Measurements from ENCODE around the gene BCAR1. TPM values are rescaled to one million over a fixed set of nuclear protein-coding genes. Genes with fewer than 3 reads are reported as not detected.
"Not testable (repeated sequence)": the region's sequence is repeated elsewhere in the genome, so short reads cannot be mapped to it uniquely, and the experiment has no call there.

The BCAR1 gene
- polyA plus RNA-seq, 1 donor (not counting 4 experiments of a cell fraction or from before 2014, with no cell fraction given) = 17.8 TPM

DNA sequence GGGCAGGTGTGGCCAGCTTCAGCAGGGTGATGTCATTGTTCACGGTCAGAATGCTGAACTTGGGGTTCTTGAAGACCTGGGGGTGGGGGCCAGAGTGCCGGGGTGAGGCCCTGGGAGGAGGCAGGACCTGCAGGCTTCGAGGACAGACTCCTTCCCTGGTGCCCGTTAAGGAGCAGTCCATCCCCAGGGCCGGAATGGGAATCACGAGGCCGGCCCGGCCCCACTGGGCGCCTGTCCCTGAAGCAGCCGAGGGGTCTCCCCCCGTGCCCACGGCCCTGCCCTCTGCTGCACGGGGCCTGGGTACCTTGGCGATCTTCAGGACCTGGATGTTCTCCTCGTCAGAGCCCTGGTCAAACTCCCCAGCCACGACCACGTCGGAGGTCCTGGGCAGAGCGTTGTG, 46.0 kb downstream of the BCAR1 start:
- H3K9ac ChIP-seq (ENCODE audit: control insufficient read depth, extremely low read depth, insufficient read depth, low read length); H3K36me3 ChIP-seq (ENCODE audit: control insufficient read depth in 2 of 2, extremely low read depth in 1 of 2, insufficient read depth in 2 of 2, low read length in 2 of 2); H3K4me2 ChIP-seq (ENCODE audit: control insufficient read depth, extremely low read depth, insufficient read depth, low read depth, low read length); dilution Hi-C loops (cut with MboI; ENCODE audit: extremely low pct_ligation_motif_present, low sequenced_read_pairs); H3K4me3 ChIP-seq (ENCODE audit: control insufficient read depth in 2 of 3, extremely low read depth in 1 of 3, insufficient read depth in 2 of 3, low read depth in 1 of 3, low read length in 3 of 3); H3K27me3 ChIP-seq (ENCODE audit: control insufficient read depth, extremely low read depth, insufficient read depth, low read length); H3K9me3 ChIP-seq (ENCODE audit: control insufficient read depth, low read depth, low read length); H3K4me1 ChIP-seq (ENCODE audit: control insufficient read depth, extremely low read depth, insufficient read depth, low read length); DNase-seq (ENCODE audit: low read depth, low spot score); H4K20me1 ChIP-seq (ENCODE audit: control insufficient read depth, extremely low read depth, insufficient read depth, low read length); H3K9me1 ChIP-seq (ENCODE audit: control insufficient read depth, extremely low read depth, insufficient read depth, low read length); H3K27ac ChIP-seq (ENCODE audit: control insufficient read depth, insufficient read depth, low read length); FAIRE-seq; H3K79me2 ChIP-seq (ENCODE audit: control insufficient read depth, insufficient read depth, low read length); H2AFZ ChIP-seq (ENCODE audit: control insufficient read depth, low read length): not testable (repeated sequence)

DNA sequence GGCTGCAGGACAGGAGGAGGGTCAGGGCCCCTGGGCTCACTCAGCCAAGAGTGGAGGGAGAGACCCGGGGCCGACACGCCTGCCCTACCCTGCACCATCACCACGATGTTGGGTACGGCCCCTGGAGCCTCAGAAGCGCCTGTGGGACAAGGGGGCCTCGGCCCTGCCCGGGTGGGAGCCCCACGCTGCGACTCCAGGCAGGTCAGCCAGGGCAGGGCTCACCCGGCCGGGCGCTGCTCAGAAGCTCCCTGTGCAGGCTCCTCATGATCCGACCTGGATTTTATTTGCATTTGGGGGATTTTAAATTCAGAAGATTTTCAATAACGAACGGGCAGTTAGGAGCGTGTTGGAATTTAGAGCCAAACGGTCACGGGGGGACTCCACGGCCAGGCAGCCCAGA, 46.5 kb downstream of the BCAR1 start:
- DNase-seq (ENCODE audit: low read depth, low spot score); dilution Hi-C loops (cut with MboI; ENCODE audit: extremely low pct_ligation_motif_present, low sequenced_read_pairs); H3K27me3 ChIP-seq (ENCODE audit: control insufficient read depth, extremely low read depth, insufficient read depth, low read length); H3K27ac ChIP-seq (ENCODE audit: control insufficient read depth, insufficient read depth, low read length); H3K9me3 ChIP-seq (ENCODE audit: control insufficient read depth, low read depth, low read length); H3K9ac ChIP-seq (ENCODE audit: control insufficient read depth, extremely low read depth, insufficient read depth, low read length); H3K4me3 ChIP-seq (ENCODE audit: control insufficient read depth in 2 of 3, extremely low read depth in 1 of 3, insufficient read depth in 2 of 3, low read depth in 1 of 3, low read length in 3 of 3); H3K4me1 ChIP-seq (ENCODE audit: control insufficient read depth, extremely low read depth, insufficient read depth, low read length); H2AFZ ChIP-seq (ENCODE audit: control insufficient read depth, low read length); H3K9me1 ChIP-seq (ENCODE audit: control insufficient read depth, extremely low read depth, insufficient read depth, low read length); H3K79me2 ChIP-seq (ENCODE audit: control insufficient read depth, insufficient read depth, low read length); H3K4me2 ChIP-seq (ENCODE audit: control insufficient read depth, extremely low read depth, insufficient read depth, low read depth, low read length); H4K20me1 ChIP-seq (ENCODE audit: control insufficient read depth, extremely low read depth, insufficient read depth, low read length); H3K36me3 ChIP-seq (ENCODE audit: control insufficient read depth in 2 of 2, extremely low read depth in 1 of 2, insufficient read depth in 2 of 2, low read length in 2 of 2); FAIRE-seq: not testable (repeated sequence)

DNA sequence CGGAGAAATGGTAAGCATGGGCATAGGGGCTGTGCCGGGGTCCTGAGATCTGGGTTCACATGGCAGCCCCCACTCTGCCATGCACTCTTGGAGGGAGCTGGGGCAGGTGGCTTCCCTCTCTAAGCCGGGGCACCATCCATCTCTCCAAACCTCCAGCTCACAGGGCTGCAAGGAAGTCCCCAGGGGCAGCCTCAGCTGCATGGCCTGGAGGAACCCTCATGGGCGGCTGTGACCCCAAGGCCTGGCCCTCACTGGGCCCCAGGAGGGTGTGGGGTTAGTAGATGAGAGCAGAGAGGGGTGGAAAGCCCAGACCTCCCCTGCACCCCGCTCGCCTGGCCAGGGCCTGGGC, 47.0 kb downstream of the BCAR1 start:
- H3K9me3 ChIP-seq (ENCODE audit: control insufficient read depth, low read depth, low read length) = no peaks in the 10 kb centered on the region
- H3K9me1 ChIP-seq (ENCODE audit: control insufficient read depth, extremely low read depth, insufficient read depth, low read length) = no peaks in the 10 kb centered on the region
- dilution Hi-C loops (cut with MboI; ENCODE audit: extremely low pct_ligation_motif_present, low sequenced_read_pairs) = no loop called here
- no peak overlapping the region for H2AFZ ChIP-seq (ENCODE audit: control insufficient read depth, low read length)
- no peaks in the 10 kb centered on the region for H3K36me3 ChIP-seq (ENCODE audit: control insufficient read depth in 2 of 2, extremely low read depth in 1 of 2, insufficient read depth in 2 of 2, low read length in 2 of 2)
- no peaks in the 10 kb centered on the region for H4K20me1 ChIP-seq (ENCODE audit: control insufficient read depth, extremely low read depth, insufficient read depth, low read length)
- FAIRE-seq (no peak), DNase-seq (ENCODE audit: low read depth, low spot score) (no peak)
- H3K4me1 ChIP-seq (ENCODE audit: control insufficient read depth, extremely low read depth, insufficient read depth, low read length) = no peaks in the 10 kb centered on the region
- no peak overlapping the region for H3K27ac ChIP-seq (ENCODE audit: control insufficient read depth, insufficient read depth, low read length)
- TF ChIP-seq, protein P1, sequence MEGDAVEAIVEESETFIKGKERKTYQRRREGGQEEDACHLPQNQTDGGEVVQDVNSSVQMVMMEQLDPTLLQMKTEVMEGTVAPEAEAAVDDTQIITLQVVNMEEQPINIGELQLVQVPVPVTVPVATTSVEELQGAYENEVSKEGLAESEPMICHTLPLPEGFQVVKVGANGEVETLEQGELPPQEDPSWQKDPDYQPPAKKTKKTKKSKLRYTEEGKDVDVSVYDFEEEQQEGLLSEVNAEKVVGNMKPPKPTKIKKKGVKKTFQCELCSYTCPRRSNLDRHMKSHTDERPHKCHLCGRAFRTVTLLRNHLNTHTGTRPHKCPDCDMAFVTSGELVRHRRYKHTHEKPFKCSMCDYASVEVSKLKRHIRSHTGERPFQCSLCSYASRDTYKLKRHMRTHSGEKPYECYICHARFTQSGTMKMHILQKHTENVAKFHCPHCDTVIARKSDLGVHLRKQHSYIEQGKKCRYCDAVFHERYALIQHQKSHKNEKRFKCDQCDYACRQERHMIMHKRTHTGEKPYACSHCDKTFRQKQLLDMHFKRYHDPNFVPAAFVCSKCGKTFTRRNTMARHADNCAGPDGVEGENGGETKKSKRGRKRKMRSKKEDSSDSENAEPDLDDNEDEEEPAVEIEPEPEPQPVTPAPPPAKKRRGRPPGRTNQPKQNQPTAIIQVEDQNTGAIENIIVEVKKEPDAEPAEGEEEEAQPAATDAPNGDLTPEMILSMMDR (optimal IDR thresholded peaks at IDR 0.05 in 1 of 3, IDR thresholded peaks at IDR 0.05 in 1 of 3, conservative IDR thresholded peaks at IDR 0.05 in 1 of 3; ENCODE audit: extremely low read depth in 1 of 3, insufficient read depth in 2 of 3, low read length in 3 of 3) = no peak
- no peak for TF ChIP-seq EZH2 (IDR thresholded peaks at IDR 0.05; ENCODE audit: low read length)
- H3K27me3 ChIP-seq (ENCODE audit: control insufficient read depth, extremely low read depth, insufficient read depth, low read length) = no peaks in the 10 kb centered on the region
- no peak overlapping the region for H3K9ac ChIP-seq (ENCODE audit: control insufficient read depth, extremely low read depth, insufficient read depth, low read length)
- no peak overlapping the region for H3K4me3 ChIP-seq (ENCODE audit: control insufficient read depth in 2 of 3, extremely low read depth in 1 of 3, insufficient read depth in 2 of 3, low read depth in 1 of 3, low read length in 3 of 3)
- no peak overlapping the region for H3K4me2 ChIP-seq (ENCODE audit: control insufficient read depth, extremely low read depth, insufficient read depth, low read depth, low read length)
- H3K79me2 ChIP-seq (ENCODE audit: control insufficient read depth, insufficient read depth, low read length) = no peaks in the 10 kb centered on the region

Data from keratinocyte (primary cell).